Keratinocyte (primary cell): Measurements from ENCODE around the gene RHBDD1. TPM values are rescaled to one million over a fixed set of nuclear protein-coding genes. Genes with fewer than 3 reads are reported as not detected.

ENCODE experiments used
- DNase-seq: peaks from one replicate; pipeline ENCODE4 v3.0.0-alpha.2; 2011; ENCODE audit warnings: low read depth, missing footprints, low spot score
- FAIRE-seq: peaks from 2 replicates; lab custom pipeline; 2011; peaks lifted over from hg19 to GRCh38; lab: Jason Lieb, UNC
- H2AFZ ChIP-seq: 2 replicates; pipeline ENCODE4 v1.6.0; 2012; ENCODE audit warnings: low read length, control low read depth, inconsistent platforms; ENCODE audit not compliant: control insufficient read depth
- H3K27ac ChIP-seq: 2 replicates; pipeline ENCODE4 v1.5.1; 2011; ENCODE audit warnings: low read length; ENCODE audit not compliant: control insufficient read depth, insufficient read depth
- H3K27me3 ChIP-seq: 3 replicates; pipeline ENCODE4 v1.6.0; 2011; ENCODE audit warnings: low read length; ENCODE audit not compliant: control insufficient read depth, insufficient read depth; ENCODE audit errors: extremely low read depth
- H3K36me3 ChIP-seq, 2 experiments: 2 replicates in 1 of 2; 3 replicates in 1 of 2; pipeline ENCODE4 v1.5.1; 2011; ENCODE audit warnings: low read length in 2 of 2, mild to moderate bottlenecking in 1 of 2; ENCODE audit not compliant: control insufficient read depth in 2 of 2, insufficient read depth in 2 of 2; ENCODE audit errors: extremely low read depth in 1 of 2
- H3K4me1 ChIP-seq: 3 replicates; pipeline ENCODE4 v1.5.1; 2011; ENCODE audit warnings: low read length; ENCODE audit not compliant: control insufficient read depth, insufficient read depth; ENCODE audit errors: extremely low read depth
- H3K4me2 ChIP-seq: 3 replicates; pipeline ENCODE4 v1.6.0; 2011; ENCODE audit warnings: low read depth, low read length; ENCODE audit not compliant: control insufficient read depth, insufficient read depth; ENCODE audit errors: extremely low read depth
- H3K4me3 ChIP-seq, 3 experiments: fragments of 200-600 bp in 1 of 3; sonication (generic) in 1 of 3; 2 replicates in 2 of 3; 3 replicates in 1 of 3; pipeline ENCODE4 v1.5.1; 2011 to 2016; ENCODE audit warnings: low read length in 3 of 3, mild to moderate bottlenecking in 3 of 3, control low read depth in 2 of 3, inconsistent platforms in 1 of 3, low read depth in 1 of 3, mixed read lengths in 1 of 3, mixed run types in 1 of 3, moderate library complexity in 1 of 3; ENCODE audit not compliant: control insufficient read depth in 2 of 3, insufficient read depth in 2 of 3; ENCODE audit errors: extremely low read depth in 1 of 3
- H3K79me2 ChIP-seq: 2 replicates; pipeline ENCODE4 v1.6.0; 2012; ENCODE audit warnings: low read length; ENCODE audit not compliant: control insufficient read depth, insufficient read depth
- H3K9ac ChIP-seq: 3 replicates; pipeline ENCODE4 v1.6.0; 2011; ENCODE audit warnings: low read length; ENCODE audit not compliant: control insufficient read depth, insufficient read depth; ENCODE audit errors: extremely low read depth
- H3K9me1 ChIP-seq: 3 replicates; pipeline ENCODE4 v1.6.0; 2011; ENCODE audit warnings: low read length; ENCODE audit not compliant: control insufficient read depth, insufficient read depth; ENCODE audit errors: extremely low read depth
- H3K9me3 ChIP-seq: 2 replicates; pipeline ENCODE4 v1.5.1; 2012; ENCODE audit warnings: low read depth, low read length; ENCODE audit not compliant: control insufficient read depth
- H4K20me1 ChIP-seq: 3 replicates; pipeline ENCODE4 v1.6.0; 2011; ENCODE audit warnings: low read length; ENCODE audit not compliant: control insufficient read depth, insufficient read depth; ENCODE audit errors: extremely low read depth
- CTCF ChIP-seq, 3 experiments: IDR thresholded peaks in 1 of 3; conservative IDR thresholded peaks in 1 of 3; optimal IDR thresholded peaks in 1 of 3; 2 replicates in 2 of 3; 3 replicates in 1 of 3; pipeline versions ENCODE3 to v1.5.1; 2011; ENCODE audit warnings: low read length in 3 of 3, mild to moderate bottlenecking in 3 of 3, moderate library complexity in 2 of 3, control low read depth in 1 of 3, inconsistent platforms in 1 of 3; ENCODE audit not compliant: insufficient read depth in 2 of 3; ENCODE audit errors: extremely low read depth in 1 of 3
- EZH2 ChIP-seq: IDR thresholded peaks from one replicate; pipeline ENCODE4 v1.6.1; 2012; ENCODE audit warnings: inconsistent platforms, mild to moderate bottlenecking, low read length, moderate library complexity
- dilution Hi-C: fragments of 300-500 bp; cut with MboI; formaldehyde crosslinking; loops from one replicate; pipeline ENCODE4 v1.7.0; 2020; ENCODE audit warnings: low sequenced_read_pairs; ENCODE audit not compliant: extremely low pct_ligation_motif_present
- polyA plus RNA-seq, 5 experiments: library from polyadenylated mRNA; depleted of rRNA in 3 of 5; stranded (reverse) in 3 of 5; stranded (forward) in 1 of 5; unstranded in 1 of 5; fragments of >200 nt; gene quantifications; 1 replicate in 1 of 5; 2 replicates in 3 of 5; 3 replicates in 1 of 5; pipeline versions ENCODE4 v1.2.1 to v1.2.3, GENCODE V29; 2011 to 2012; ENCODE audit warnings: missing spikeins in 2 of 5, low read depth in 1 of 5, low replicate concordance in 1 of 5

The RHBDD1 gene
- polyA plus RNA-seq, 1 donor (not counting 4 experiments of a cell fraction or from before 2014, with no cell fraction given) = 27.8 TPM

- DNase-seq (no peak), FAIRE-seq (no peak)
- Histone ChIP-seq H3K27ac (no peak overlapping the region), H4K20me1 (no peaks in the 10 kb centered on the region), H3K9me3 (no peaks in the 10 kb centered on the region), H3K4me3 (no peak overlapping the region), H3K4me2 (no peak overlapping the region), H3K79me2 (no peaks in the 10 kb centered on the region), H3K27me3 (no peaks in the 10 kb centered on the region), H3K4me1 (peaks cover 8% of the 10 kb centered on the region), H2AFZ (no peak overlapping the region), H3K36me3 (peaks cover 1 to 2% of the 10 kb centered on the region in 2 experiments), H3K9ac (no peak overlapping the region), H3K9me1 (peaks cover 3% of the 10 kb centered on the region)
- dilution Hi-C loops = no loop called here
- TF ChIP-seq EZH2 (no peak), CTCF (optimal IDR thresholded peaks at IDR 0.05 in 1 of 3, IDR thresholded peaks at IDR 0.05 in 1 of 3, conservative IDR thresholded peaks at IDR 0.05 in 1 of 3; ENCODE audit: extremely low read depth in 1 of 3, insufficient read depth in 2 of 3, low read length in 3 of 3) (no peak)
Measured at GRCh38 chr2:226895579-226895978, 59.7 kb downstream of the RHBDD1 start.

- H2AFZ ChIP-seq = no peak overlapping the region
- DNase-seq = no peak
- H3K27me3 ChIP-seq = no peaks in the 10 kb centered on the region
- no peaks in the 10 kb centered on the region for H3K9me1 ChIP-seq
- no peak overlapping the region for H3K27ac ChIP-seq
- no peak overlapping the region for H3K4me2 ChIP-seq
- no peak for FAIRE-seq
- H3K79me2 ChIP-seq = no peaks in the 10 kb centered on the region
- dilution Hi-C loops = no loop called here
- H3K4me3 ChIP-seq = no peak overlapping the region
- no peaks in the 10 kb centered on the region for H3K9me3 ChIP-seq
- TF ChIP-seq CTCF (optimal IDR thresholded peaks at IDR 0.05 in 1 of 3, IDR thresholded peaks at IDR 0.05 in 1 of 3, conservative IDR thresholded peaks at IDR 0.05 in 1 of 3; ENCODE audit: extremely low read depth in 1 of 3, insufficient read depth in 2 of 3, low read length in 3 of 3) = no peak
- TF ChIP-seq EZH2 = no peak
- H3K36me3 ChIP-seq = peaks cover 1 to 2% of the 10 kb centered on the region in 2 experiments
- no peaks in the 10 kb centered on the region for H4K20me1 ChIP-seq
- no peak overlapping the region for H3K9ac ChIP-seq
- peaks cover 11% of the 10 kb centered on the region for H3K4me1 ChIP-seq
Measured at GRCh38 chr2:226898121-226898520, 62.3 kb downstream of the RHBDD1 start.
